Suppressor macrophage treated with lipopolysaccharide for 4 hours (primary cell): ENCODE data around the gene SBF1.
A peak's percentile ranks its signal among the peaks of the same experiment; 100 is the strongest.
"Not testable (repeated sequence)": the region's sequence is repeated elsewhere in the genome, so short reads cannot be mapped to it uniquely, and the experiment has no call there.

Source experiments
- DNase-seq: peaks from one replicate; pipeline ENCODE4 v3.0.0-alpha.2; 2020

The SBF1 gene

GRCh38 chr22:50422046-50422445, 52.8 kb downstream of the SBF1 start:
- DNase-seq, result no peak

- no peak for DNase-seq
Measured at GRCh38 chr22:50420581-50420980, 54.3 kb downstream of the SBF1 start.

GRCh38 chr22:50420015-50420414, 54.8 kb downstream of the SBF1 start:
- no peak for DNase-seq

- no peak for DNase-seq
Measured at GRCh38 chr22:50419116-50419515, 55.7 kb downstream of the SBF1 start.

GRCh38 chr22:50418624-50419023, 56.2 kb downstream of the SBF1 start:
- no peak for DNase-seq

- DNase-seq, result peak; percentile 58
Measured at GRCh38 chr22:50417411-50418210, 57.2 kb downstream of the SBF1 start.

GRCh38 chr22:50416996-50417395, 57.8 kb downstream of the SBF1 start:
- DNase-seq, result no peak

- no peak for DNase-seq
Measured at GRCh38 chr22:50415426-50415825, 59.4 kb downstream of the SBF1 start.

- DNase-seq, result no peak
Measured at GRCh38 chr22:50414476-50415248, 60.2 kb downstream of the SBF1 start.

- DNase-seq, result not testable (repeated sequence)
Measured at GRCh38 chr22:50408954-50409353, 65.9 kb downstream of the SBF1 start.

- no peak for DNase-seq
Measured at GRCh38 chr22:50408311-50408710, 66.5 kb downstream of the SBF1 start.

- no peak for DNase-seq
Measured at GRCh38 chr22:50406416-50407170, 68.2 kb downstream of the SBF1 start.

GRCh38 chr22:50403701-50404101, 71.1 kb downstream of the SBF1 start:
- DNase-seq, result peak; percentile 68

GRCh38 chr22:50401907-50402306, 72.9 kb downstream of the SBF1 start:
- DNase-seq, result no peak

- DNase-seq, result no peak
Measured at GRCh38 chr22:50400931-50401330, 73.9 kb downstream of the SBF1 start.

GRCh38 chr22:50400406-50400805, 74.4 kb downstream of the SBF1 start:
- DNase-seq, result peak; percentile 53

- peak; percentile 92 for DNase-seq
Measured at GRCh38 chr22:50399751-50400331, 75.0 kb downstream of the SBF1 start.

- peak; percentile 83 for DNase-seq
Measured at GRCh38 chr22:50398831-50399648, 75.8 kb downstream of the SBF1 start.

- peak; percentile 73 for DNase-seq
Measured at GRCh38 chr22:50397371-50398060, 77.3 kb downstream of the SBF1 start.

- DNase-seq, result no peak
Measured at GRCh38 chr22:50396751-50397370, 78.0 kb downstream of the SBF1 start.
